ENCODE data around the gene ELOVL5. TPM values are rescaled to one million over a fixed set of nuclear protein-coding genes. Genes with fewer than 3 reads are reported as not detected.

ELOVL5 gene
- total RNA-seq, 2 donors from 2014 or later: 103 to 108 TPM

- H3K27ac Mint-ChIP-seq: no peak overlapping the region
Observed at GRCh38 chr6:53257533-53257932, 91.2 kb downstream of the ELOVL5 start.

GRCh38 chr6:53257001-53257400 lies 91.7 kb downstream of the ELOVL5 start:
- Histone ChIP-seq H3K27ac (ENCODE audit: low read depth, low read length) (no peak overlapping the region), H3K4me1 (ENCODE audit: control insufficient read depth, insufficient read depth, low read length) (no peaks in the 10 kb centered on the region), H3K9me3 (ENCODE audit: control insufficient read depth, low read length) (no peaks in the 10 kb centered on the region), H3K4me3 (ENCODE audit: low read length) (no peak overlapping the region), H3K36me3 (ENCODE audit: control insufficient read depth, insufficient read depth, low read length) (peaks cover 24% of the 10 kb centered on the region), H3K27me3 (ENCODE audit: control insufficient read depth, insufficient read depth, low read length, poor library complexity, severe bottlenecking) (no peaks in the 10 kb centered on the region), H3K9ac (ENCODE audit: extremely low read depth, low read length, poor library complexity, severe bottlenecking) (no peak overlapping the region)
- Mint-ChIP-seq H3K36me3 (ENCODE audit: low read depth) (peaks cover 39% of the 10 kb centered on the region), H3K9me3 (no peaks in the 10 kb centered on the region), H3K27me3 (ENCODE audit: insufficient read depth) (no peaks in the 10 kb centered on the region), H3K27ac (no peak overlapping the region), H3K4me1 (no peaks in the 10 kb centered on the region), H3K4me3 (no peak overlapping the region)
- DNase-seq: peak; percentile 33
- TF ChIP-seq CTCF (conservative IDR thresholded peaks at IDR 0.05): no peak
- 95 to 100% methylated on average over 1 to 3 of the region's 3 CpGs for WGBS, 2 experiments (ENCODE audit: insufficient coverage in 1 of 2, insufficient read length in 1 of 2)

More at GRCh38 chr6:53257533-53257932, 91.2 kb downstream of the ELOVL5 start:
- Histone ChIP-seq H3K9ac (ENCODE audit: extremely low read depth, low read length, poor library complexity, severe bottlenecking) (no peak overlapping the region), H3K4me3 (ENCODE audit: low read length) (no peak overlapping the region), H3K9me3 (ENCODE audit: control insufficient read depth, low read length) (no peaks in the 10 kb centered on the region), H3K27ac (ENCODE audit: low read depth, low read length) (no peak overlapping the region), H3K27me3 (ENCODE audit: control insufficient read depth, insufficient read depth, low read length, poor library complexity, severe bottlenecking) (no peaks in the 10 kb centered on the region), H3K4me1 (ENCODE audit: control insufficient read depth, insufficient read depth, low read length) (no peaks in the 10 kb centered on the region), H3K36me3 (ENCODE audit: control insufficient read depth, insufficient read depth, low read length) (peaks cover 28% of the 10 kb centered on the region)
- WGBS, 2 experiments (ENCODE audit: insufficient coverage in 1 of 2, insufficient read length in 1 of 2): 94 to 100% methylated on average over 2 of the region's 2 CpGs
- H3K4me3 Mint-ChIP-seq: no peak overlapping the region
- no peaks in the 10 kb centered on the region for H3K27me3 Mint-ChIP-seq (ENCODE audit: insufficient read depth)
- no peaks in the 10 kb centered on the region for H3K4me1 Mint-ChIP-seq
- no peak for DNase-seq
- no peaks in the 10 kb centered on the region for H3K9me3 Mint-ChIP-seq
- TF ChIP-seq CTCF (conservative IDR thresholded peaks at IDR 0.05): no peak
- peaks cover 41% of the 10 kb centered on the region for H3K36me3 Mint-ChIP-seq (ENCODE audit: low read depth)

- Histone ChIP-seq H3K36me3 (ENCODE audit: control insufficient read depth, insufficient read depth, low read length) (no peaks in the 10 kb centered on the region), H3K27ac (ENCODE audit: low read depth, low read length) (no peak overlapping the region), H3K4me1 (ENCODE audit: control insufficient read depth, insufficient read depth, low read length) (no peaks in the 10 kb centered on the region), H3K27me3 (ENCODE audit: control insufficient read depth, insufficient read depth, low read length, poor library complexity, severe bottlenecking) (no peaks in the 10 kb centered on the region), H3K9ac (ENCODE audit: extremely low read depth, low read length, poor library complexity, severe bottlenecking) (no peak overlapping the region), H3K9me3 (ENCODE audit: control insufficient read depth, low read length) (no peaks in the 10 kb centered on the region), H3K4me3 (ENCODE audit: low read length) (no peak overlapping the region)
- H3K9me3 Mint-ChIP-seq: no peaks in the 10 kb centered on the region
- no peak for DNase-seq
- H3K27ac Mint-ChIP-seq: no peak overlapping the region
- no peak overlapping the region for H3K4me3 Mint-ChIP-seq
- H3K4me1 Mint-ChIP-seq: no peaks in the 10 kb centered on the region
- no peak for TF ChIP-seq CTCF (conservative IDR thresholded peaks at IDR 0.05)
- H3K27me3 Mint-ChIP-seq (ENCODE audit: insufficient read depth): no peaks in the 10 kb centered on the region
- 85 to 88% methylated on average over 1 to 3 of the region's 3 CpGs for WGBS, 2 experiments (ENCODE audit: insufficient coverage in 1 of 2, insufficient read length in 1 of 2)
- H3K36me3 Mint-ChIP-seq (ENCODE audit: low read depth): peaks cover 11% of the 10 kb centered on the region
Observed at GRCh38 chr6:53252177-53252692, 96.5 kb downstream of the ELOVL5 start.
